ENCODE results near the gene UNC13B. TPM values are rescaled to one million over a fixed set of nuclear protein-coding genes. Genes with fewer than 3 reads are reported as not detected.

Gene UNC13B
- total RNA-seq, 1 donor from 2014 or later = 0.84 TPM

DNA sequence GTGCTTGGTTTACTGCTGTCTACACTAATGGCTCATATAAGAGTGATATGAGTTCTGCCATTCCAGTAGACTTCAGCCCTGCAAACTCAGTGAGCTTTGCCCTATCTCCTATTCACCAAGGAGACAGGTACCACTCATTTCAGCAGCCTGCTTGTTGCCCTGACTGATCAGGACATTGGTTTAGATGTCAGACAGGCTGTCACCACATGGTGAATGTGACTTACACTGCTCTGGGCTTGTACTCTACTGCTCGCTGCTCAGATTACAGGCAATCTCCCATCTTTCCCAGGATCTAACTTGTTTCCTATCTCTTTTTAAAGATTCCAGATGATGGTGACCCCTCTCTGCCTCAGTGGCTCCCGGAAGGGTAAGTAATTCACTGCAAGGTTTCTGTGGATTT, 204.8 kb downstream of the UNC13B start:
- H3K4me3 Mint-ChIP-seq (ENCODE audit: low read depth) = no peak overlapping the region
- no peaks in the 10 kb centered on the region for H3K4me1 Mint-ChIP-seq (ENCODE audit: low read depth)
- H3K9me3 Mint-ChIP-seq = no peaks in the 10 kb centered on the region

DNA sequence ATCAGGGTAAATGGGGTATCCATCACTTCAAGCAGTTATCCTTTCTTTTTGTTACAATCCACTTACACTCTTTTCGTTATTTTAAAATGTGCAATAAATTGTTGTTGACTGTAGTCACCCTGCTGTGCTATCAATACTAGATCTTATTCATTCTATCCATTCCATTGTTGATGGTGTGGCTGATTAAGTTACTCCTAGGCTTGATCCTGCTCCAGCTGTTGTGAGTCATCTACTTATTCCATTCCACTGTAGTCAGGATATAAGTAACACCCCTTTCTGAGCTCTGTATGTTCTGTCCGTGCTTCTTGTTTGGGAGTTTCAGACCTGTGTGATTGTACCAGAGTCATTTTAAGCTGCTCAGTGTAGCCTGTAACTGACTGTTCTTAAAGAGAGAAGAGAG, 205.6 kb downstream of the UNC13B start:
- Mint-ChIP-seq H3K27ac (no peak overlapping the region), H3K4me1 (ENCODE audit: low read depth) (no peaks in the 10 kb centered on the region), H3K9me3 (no peaks in the 10 kb centered on the region), H3K4me3 (ENCODE audit: low read depth) (no peak overlapping the region), H3K27me3 (ENCODE audit: low read depth) (no peaks in the 10 kb centered on the region), H3K36me3 (ENCODE audit: low read depth) (no peaks in the 10 kb centered on the region)
- no peak for DNase-seq (ENCODE audit: low spot score)
- intact Hi-C loops (cut with micrococcal nuclease) = no loop called here

More for the DNA sequence above, 204.8 kb downstream of the UNC13B start:
- Mint-ChIP-seq H3K36me3 (ENCODE audit: low read depth) (no peaks in the 10 kb centered on the region), H3K27me3 (ENCODE audit: low read depth) (no peaks in the 10 kb centered on the region), H3K27ac (no peak overlapping the region)
- no peak for DNase-seq (ENCODE audit: low spot score)
- intact Hi-C loops (cut with micrococcal nuclease) = no loop called here

DNA sequence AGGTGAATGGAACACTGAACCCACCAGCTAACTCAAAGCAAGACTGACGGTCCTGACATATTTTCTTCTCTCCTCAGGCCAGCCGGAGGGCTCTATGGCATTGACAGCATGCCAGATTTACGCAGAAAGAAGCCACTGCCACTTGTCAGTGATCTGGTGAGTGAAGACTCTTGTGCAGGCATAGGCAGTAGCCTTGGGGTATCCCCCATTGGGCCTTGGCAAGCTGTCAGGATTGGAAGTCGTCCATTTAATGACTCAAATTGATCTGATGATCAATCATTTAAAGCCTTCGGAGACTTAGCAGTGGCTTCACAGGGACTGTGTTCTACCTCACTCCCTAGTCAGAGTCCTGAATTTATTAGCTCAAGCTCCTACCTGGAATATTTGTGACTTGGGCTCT, 208.4 kb downstream of the UNC13B start:
- H3K36me3 Mint-ChIP-seq (ENCODE audit: low read depth) = no peaks in the 10 kb centered on the region
- H3K4me1 Mint-ChIP-seq (ENCODE audit: low read depth) = no peaks in the 10 kb centered on the region
- no peaks in the 10 kb centered on the region for H3K9me3 Mint-ChIP-seq
- intact Hi-C loops (cut with micrococcal nuclease) = no loop called here
- no peak overlapping the region for H3K27ac Mint-ChIP-seq
- H3K27me3 Mint-ChIP-seq (ENCODE audit: low read depth) = no peaks in the 10 kb centered on the region
- DNase-seq (ENCODE audit: low spot score) = no peak
- no peak overlapping the region for H3K4me3 Mint-ChIP-seq (ENCODE audit: low read depth)

- intact Hi-C loops (cut with micrococcal nuclease) = no loop called here
- no peaks in the 10 kb centered on the region for H3K9me3 Mint-ChIP-seq
- H3K27me3 Mint-ChIP-seq (ENCODE audit: low read depth) = no peaks in the 10 kb centered on the region
- H3K36me3 Mint-ChIP-seq (ENCODE audit: low read depth) = no peaks in the 10 kb centered on the region
- H3K4me1 Mint-ChIP-seq (ENCODE audit: low read depth) = no peaks in the 10 kb centered on the region
- no peak overlapping the region for H3K4me3 Mint-ChIP-seq (ENCODE audit: low read depth)
- no peak for DNase-seq (ENCODE audit: low spot score)
- H3K27ac Mint-ChIP-seq = no peak overlapping the region
Observed at GRCh38 chr9:35374436-35374835, 212.6 kb downstream of the UNC13B start.

DNA sequence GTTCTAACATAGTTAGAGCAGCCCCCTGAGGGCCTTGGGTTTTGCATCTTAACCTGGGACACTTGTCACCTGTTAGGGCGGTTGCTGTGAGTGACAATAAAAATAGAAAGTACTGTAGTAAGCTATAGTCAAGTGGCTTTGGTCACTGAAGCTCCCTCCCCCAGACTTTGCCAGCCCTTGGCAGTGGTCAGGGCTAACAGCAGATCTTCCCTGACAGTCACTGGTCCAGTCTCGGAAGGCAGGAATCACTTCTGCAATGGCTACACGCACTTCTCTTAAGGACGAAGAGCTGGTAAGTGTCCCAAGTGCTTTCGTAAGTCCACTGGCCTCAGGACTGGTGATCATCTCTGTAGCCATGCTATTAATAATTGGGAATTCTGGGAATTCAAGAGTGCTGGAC, 213.1 kb downstream of the UNC13B start:
- H3K9me3 Mint-ChIP-seq = no peaks in the 10 kb centered on the region
- no peak overlapping the region for H3K27ac Mint-ChIP-seq
- no peaks in the 10 kb centered on the region for H3K27me3 Mint-ChIP-seq (ENCODE audit: low read depth)
- no peaks in the 10 kb centered on the region for H3K4me1 Mint-ChIP-seq (ENCODE audit: low read depth)
- H3K4me3 Mint-ChIP-seq (ENCODE audit: low read depth) = no peak overlapping the region
- DNase-seq (ENCODE audit: low spot score) = no peak
- no peaks in the 10 kb centered on the region for H3K36me3 Mint-ChIP-seq (ENCODE audit: low read depth)
- intact Hi-C loops (cut with micrococcal nuclease) = no loop called here

- Mint-ChIP-seq H3K36me3 (ENCODE audit: low read depth) (no peaks in the 10 kb centered on the region), H3K27ac (no peak overlapping the region)
- intact Hi-C loops (cut with micrococcal nuclease) = no loop called here
Observed at GRCh38 chr9:35380039-35380438, 218.2 kb downstream of the UNC13B start.

DNA sequence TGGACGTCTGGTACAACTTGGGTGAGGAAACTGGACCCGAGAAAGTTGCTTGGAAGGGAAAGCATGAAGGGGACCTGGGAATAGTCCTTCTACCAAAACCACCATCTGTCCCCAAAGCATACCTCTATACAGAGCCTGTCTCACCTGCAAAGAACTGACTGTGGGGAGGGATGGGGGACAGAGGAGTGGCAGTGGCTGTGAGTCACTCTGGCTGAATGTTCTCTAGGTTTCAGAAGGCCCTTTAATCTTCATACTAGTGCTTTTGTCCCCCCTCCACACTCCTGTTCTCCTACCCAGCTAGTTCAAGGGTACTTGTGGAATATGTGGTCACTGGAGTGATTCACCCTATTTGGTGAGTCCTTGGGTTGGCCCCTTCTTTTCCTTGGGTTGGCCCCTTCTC, 218.8 kb downstream of the UNC13B start:
- DNase-seq (ENCODE audit: low spot score) = no peak
- H3K4me1 Mint-ChIP-seq (ENCODE audit: low read depth) = no peaks in the 10 kb centered on the region
- H3K27ac Mint-ChIP-seq = no peak overlapping the region
- H3K36me3 Mint-ChIP-seq (ENCODE audit: low read depth) = no peaks in the 10 kb centered on the region
- intact Hi-C loops (cut with micrococcal nuclease) = no loop called here
- H3K27me3 Mint-ChIP-seq (ENCODE audit: low read depth) = peaks cover 4% of the 10 kb centered on the region
- no peaks in the 10 kb centered on the region for H3K9me3 Mint-ChIP-seq
- no peak overlapping the region for H3K4me3 Mint-ChIP-seq (ENCODE audit: low read depth)

More at GRCh38 chr9:35380039-35380438, 218.2 kb downstream of the UNC13B start:
- H3K9me3 Mint-ChIP-seq = no peaks in the 10 kb centered on the region
- H3K4me1 Mint-ChIP-seq (ENCODE audit: low read depth) = no peaks in the 10 kb centered on the region
- peaks cover under 1% of the 10 kb centered on the region for H3K27me3 Mint-ChIP-seq (ENCODE audit: low read depth)
- no peak for DNase-seq (ENCODE audit: low spot score)
- H3K4me3 Mint-ChIP-seq (ENCODE audit: low read depth) = no peak overlapping the region

DNA sequence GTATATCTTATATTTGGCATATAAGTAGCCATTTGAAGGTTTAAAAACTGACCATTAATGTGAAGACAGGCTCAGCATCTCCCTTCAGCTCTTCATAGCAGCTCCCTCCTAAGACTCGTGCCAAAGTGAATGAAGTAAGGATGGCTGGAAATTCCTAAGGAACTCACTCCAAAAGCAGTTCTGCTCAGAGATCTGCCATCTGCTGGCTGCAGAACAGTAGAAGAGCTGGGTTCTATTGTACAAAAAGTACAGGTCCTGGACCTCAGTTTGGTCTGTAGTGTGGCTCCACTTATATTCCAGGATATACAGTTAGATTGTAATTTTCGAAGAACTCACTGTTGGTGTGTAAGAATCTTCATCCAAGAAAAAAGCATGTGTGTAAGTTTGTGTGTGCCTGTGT, 223.2 kb downstream of the UNC13B start:
- no peaks in the 10 kb centered on the region for H3K36me3 Mint-ChIP-seq (ENCODE audit: low read depth)
- no peak overlapping the region for H3K27ac Mint-ChIP-seq
- intact Hi-C loops (cut with micrococcal nuclease) = no loop called here
- no peak overlapping the region for H3K4me3 Mint-ChIP-seq (ENCODE audit: low read depth)
- H3K27me3 Mint-ChIP-seq (ENCODE audit: low read depth) = peaks cover 18% of the 10 kb centered on the region
- no peak for DNase-seq (ENCODE audit: low spot score)
- H3K4me1 Mint-ChIP-seq (ENCODE audit: low read depth) = no peaks in the 10 kb centered on the region
- no peaks in the 10 kb centered on the region for H3K9me3 Mint-ChIP-seq

DNA sequence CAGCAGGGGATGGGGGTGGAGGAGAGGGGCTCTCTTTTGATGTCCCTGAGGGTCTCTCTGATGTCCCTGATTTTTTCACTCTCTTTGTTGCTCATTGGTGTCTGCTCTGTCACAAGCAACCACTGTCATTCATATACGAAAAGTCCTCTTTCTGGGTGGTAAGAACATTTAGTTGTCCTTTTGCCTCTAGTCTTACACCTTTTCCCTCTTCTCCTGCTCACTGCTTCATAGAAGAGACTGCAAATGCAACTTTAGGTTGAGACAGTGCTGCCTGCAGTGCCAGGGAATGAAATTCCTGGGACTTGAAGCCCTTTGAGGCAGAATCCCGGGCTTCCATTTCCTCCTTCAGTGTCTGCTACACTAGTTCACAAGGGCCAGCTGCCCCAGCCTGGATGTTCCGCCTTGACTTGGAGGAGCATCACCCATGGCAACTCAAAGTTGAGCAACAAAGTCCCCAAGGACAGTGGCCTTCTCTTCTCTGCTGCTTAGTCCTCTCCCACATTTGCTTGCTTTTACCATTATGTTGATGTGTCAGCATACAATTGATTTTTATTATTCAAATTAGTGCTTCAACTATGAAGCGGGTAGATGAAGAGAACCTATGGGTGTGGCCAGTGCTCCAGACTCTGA, 233.4 kb downstream of the UNC13B start:
- Mint-ChIP-seq H3K4me1 (ENCODE audit: low read depth) (no peaks in the 10 kb centered on the region), H3K9me3 (no peaks in the 10 kb centered on the region), H3K36me3 (ENCODE audit: low read depth) (no peaks in the 10 kb centered on the region), H3K27ac (no peak overlapping the region), H3K27me3 (ENCODE audit: low read depth) (no peaks in the 10 kb centered on the region), H3K4me3 (ENCODE audit: low read depth) (no peak overlapping the region)
- intact Hi-C loops (cut with micrococcal nuclease) = no loop called here
- DNase-seq (ENCODE audit: low spot score) = no peak

GRCh38 chr9:35395706-35396101, 233.9 kb downstream of the UNC13B start:
- intact Hi-C loops (cut with micrococcal nuclease) = no loop called here
- H3K4me1 Mint-ChIP-seq (ENCODE audit: low read depth) = no peaks in the 10 kb centered on the region
- no peaks in the 10 kb centered on the region for H3K9me3 Mint-ChIP-seq
- no peak overlapping the region for H3K27ac Mint-ChIP-seq
- no peaks in the 10 kb centered on the region for H3K27me3 Mint-ChIP-seq (ENCODE audit: low read depth)
- H3K36me3 Mint-ChIP-seq (ENCODE audit: low read depth) = no peaks in the 10 kb centered on the region
- H3K4me3 Mint-ChIP-seq (ENCODE audit: low read depth) = no peak overlapping the region
- DNase-seq (ENCODE audit: low spot score) = no peak

- no peak for DNase-seq (ENCODE audit: low spot score)
- Mint-ChIP-seq H3K27ac (no peak overlapping the region), H3K4me3 (ENCODE audit: low read depth) (no peak overlapping the region), H3K36me3 (ENCODE audit: low read depth) (no peaks in the 10 kb centered on the region), H3K4me1 (ENCODE audit: low read depth) (no peaks in the 10 kb centered on the region), H3K27me3 (ENCODE audit: low read depth) (no peaks in the 10 kb centered on the region), H3K9me3 (no peaks in the 10 kb centered on the region)
- intact Hi-C loops (cut with micrococcal nuclease) = no loop called here
Observed at GRCh38 chr9:35396560-35397215, 234.9 kb downstream of the UNC13B start.

- Mint-ChIP-seq H3K9me3 (no peaks in the 10 kb centered on the region), H3K36me3 (ENCODE audit: low read depth) (no peaks in the 10 kb centered on the region), H3K4me3 (ENCODE audit: low read depth) (no peak overlapping the region), H3K27me3 (ENCODE audit: low read depth) (no peaks in the 10 kb centered on the region), H3K4me1 (ENCODE audit: low read depth) (no peaks in the 10 kb centered on the region), H3K27ac (no peak overlapping the region)
- DNase-seq (ENCODE audit: low spot score) = no peak
- intact Hi-C loops (cut with micrococcal nuclease) = no loop called here
Observed at GRCh38 chr9:35397216-35397698, 235.4 kb downstream of the UNC13B start.

DNA sequence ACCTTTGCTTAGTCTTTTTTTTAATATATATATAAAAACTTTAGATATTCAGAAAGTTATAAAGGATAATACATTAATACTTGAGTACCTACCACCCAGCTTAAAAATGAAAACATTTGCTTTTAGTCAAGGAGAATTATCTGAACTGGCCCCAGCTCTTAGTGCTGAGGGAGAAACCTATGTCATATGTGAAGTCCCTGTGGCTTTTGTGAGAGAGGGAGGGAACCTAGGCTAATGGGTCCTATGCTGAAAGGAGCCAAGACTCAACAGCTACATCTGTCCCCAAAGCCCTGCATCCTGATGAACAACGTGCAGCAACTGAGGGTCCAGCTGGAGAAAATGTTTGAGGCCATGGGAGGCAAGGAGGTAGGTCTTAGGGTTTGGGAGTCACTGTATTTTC, 236.1 kb downstream of the UNC13B start:
- Mint-ChIP-seq H3K9me3 (no peaks in the 10 kb centered on the region), H3K4me1 (ENCODE audit: low read depth) (no peaks in the 10 kb centered on the region), H3K27me3 (ENCODE audit: low read depth) (no peaks in the 10 kb centered on the region), H3K4me3 (ENCODE audit: low read depth) (no peak overlapping the region), H3K27ac (no peak overlapping the region), H3K36me3 (ENCODE audit: low read depth) (no peaks in the 10 kb centered on the region)
- intact Hi-C loops (cut with micrococcal nuclease) = no loop called here
- no peak for DNase-seq (ENCODE audit: low spot score)

All from activated T-helper 2 cell treated with anti-CD3 and anti-CD28 coated beads, Interferon-gamma antibody, Interleukin-2, Interleukin-4, amounts not matched to agents 10 μg/mL and 5 μg/mL and 100 μg/mL, durations not matched to agents 14 hours and 24 hours and 36 hours (primary cell).